HTR-8/SVneo (cell line): ENCODE data around the gene FHIT.

ENCODE experiments used
- DNase-seq: peaks from one replicate; pipeline ENCODE4 v3.0.0; 2011; ENCODE audit warnings: low spot score, mixed read lengths; ENCODE audit not compliant: insufficient read length
- FAIRE-seq: peaks from 2 replicates; lab custom pipeline; 2011; peaks lifted over from hg19 to GRCh38; lab: Jason Lieb, UNC

FHIT gene

GRCh38 chr3:60238550-60238949 lies 1012.7 kb downstream of the FHIT start:
- DNase-seq = no peak
- no peak for FAIRE-seq

- no peak for DNase-seq
- FAIRE-seq = no peak
Measured at GRCh38 chr3:60229502-60229901, 1021.8 kb downstream of the FHIT start.

DNA sequence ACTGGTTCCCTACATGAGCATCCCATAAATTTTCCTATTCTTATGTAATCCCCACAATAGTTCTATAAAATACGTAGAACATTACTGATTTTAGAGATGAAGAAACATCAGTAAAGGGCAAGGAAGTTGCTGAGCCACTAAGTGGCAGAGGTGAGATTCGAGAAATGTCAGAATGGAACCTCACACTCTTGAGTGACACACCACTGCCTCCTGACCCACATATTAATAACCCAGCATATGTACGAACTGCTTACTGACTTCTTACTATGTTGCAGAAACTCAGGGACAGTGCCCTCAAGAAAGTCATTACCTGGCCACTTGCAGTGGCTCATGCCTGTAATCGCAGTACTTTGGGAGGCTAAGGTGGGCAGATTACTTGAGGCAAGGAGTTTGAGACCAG lies 1022.4 kb downstream of the FHIT start:
- DNase-seq (no peak), FAIRE-seq (no peak)

- DNase-seq = no peak
- FAIRE-seq = no peak
Measured at GRCh38 chr3:60226912-60227311, 1024.3 kb downstream of the FHIT start.

DNA sequence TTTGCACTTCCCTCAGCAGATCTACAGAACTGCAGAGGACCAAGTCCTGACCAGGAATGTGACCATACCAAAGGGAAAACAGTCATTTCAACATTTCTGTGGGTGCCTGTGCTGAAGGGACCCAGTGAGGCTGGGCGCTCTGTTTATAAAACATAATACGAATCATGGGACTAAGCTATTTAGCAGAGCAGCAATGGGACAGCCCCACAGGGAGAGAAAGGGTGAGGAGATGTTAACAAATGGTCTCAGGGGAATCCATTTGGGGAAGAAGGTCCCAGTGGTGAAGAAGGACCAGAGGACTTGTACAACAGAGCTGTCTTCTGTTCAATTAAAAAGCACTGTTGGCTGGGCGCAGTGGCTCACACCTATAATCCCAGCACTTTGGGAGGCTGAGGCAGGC lies 1025.4 kb downstream of the FHIT start:
- FAIRE-seq (no peak), DNase-seq (no peak)

- DNase-seq = no peak
- FAIRE-seq = no peak
Measured at GRCh38 chr3:60220768-60221167, 1030.5 kb downstream of the FHIT start.

DNA sequence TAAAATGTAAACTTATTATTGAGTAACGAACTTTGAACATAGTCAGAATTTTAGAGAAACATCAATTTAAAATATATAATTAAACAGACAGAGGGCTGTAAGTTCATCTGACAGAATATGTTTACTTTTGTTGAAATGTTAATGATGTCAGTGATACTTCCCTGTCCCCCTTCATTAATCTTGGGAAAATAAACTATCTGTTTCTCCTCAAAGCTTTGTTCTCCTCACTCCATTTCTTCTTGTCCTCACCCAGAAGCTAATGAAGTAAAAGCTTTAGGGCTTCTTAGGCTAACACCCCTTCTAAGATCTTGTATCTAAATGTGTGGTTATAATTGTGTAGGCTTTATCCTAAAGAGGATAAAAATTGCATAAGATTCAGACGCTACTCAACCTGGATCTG lies 1031.8 kb downstream of the FHIT start:
- no peak for FAIRE-seq

DNA sequence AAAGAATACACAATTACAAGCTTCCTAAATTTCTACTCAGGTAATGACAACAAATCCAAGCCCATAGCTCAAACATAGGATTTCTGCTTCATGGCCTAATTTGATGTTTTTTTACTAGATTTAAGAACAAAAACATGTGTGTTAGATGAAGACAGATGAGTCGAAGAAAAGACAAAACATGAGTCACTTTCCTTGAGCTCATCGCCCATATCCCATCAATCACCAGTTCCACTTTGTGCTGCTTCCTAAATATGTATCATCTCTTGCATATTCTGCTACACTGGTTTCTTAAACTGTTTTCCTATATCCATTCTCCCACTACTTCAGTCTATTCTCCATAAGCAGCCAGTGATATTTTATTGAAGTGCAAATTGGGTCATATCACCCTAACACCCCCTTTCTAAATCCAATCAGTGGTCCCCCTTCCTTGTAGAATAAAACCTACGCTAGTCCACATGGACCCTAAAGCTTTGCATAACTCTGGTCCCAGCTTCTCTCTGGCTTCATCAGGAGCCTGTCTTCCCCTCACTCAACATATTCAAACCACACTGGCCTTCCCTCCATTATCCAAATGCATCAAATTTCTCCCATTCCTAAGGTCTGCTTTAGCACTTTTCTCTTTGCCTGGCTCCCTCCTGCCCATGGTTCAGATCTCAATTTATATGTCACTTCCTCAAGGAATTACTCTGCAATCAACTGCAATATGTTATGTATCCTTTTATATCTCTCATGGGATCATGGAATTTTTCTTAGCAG lies 1033.9 kb downstream of the FHIT start:
- DNase-seq (no peak), FAIRE-seq (no peak)

More for the DNA sequence above, 1031.8 kb downstream of the FHIT start:
- no peak for DNase-seq

GRCh38 chr3:60216462-60217075 lies 1034.7 kb downstream of the FHIT start:
- DNase-seq (no peak), FAIRE-seq (no peak)

DNA sequence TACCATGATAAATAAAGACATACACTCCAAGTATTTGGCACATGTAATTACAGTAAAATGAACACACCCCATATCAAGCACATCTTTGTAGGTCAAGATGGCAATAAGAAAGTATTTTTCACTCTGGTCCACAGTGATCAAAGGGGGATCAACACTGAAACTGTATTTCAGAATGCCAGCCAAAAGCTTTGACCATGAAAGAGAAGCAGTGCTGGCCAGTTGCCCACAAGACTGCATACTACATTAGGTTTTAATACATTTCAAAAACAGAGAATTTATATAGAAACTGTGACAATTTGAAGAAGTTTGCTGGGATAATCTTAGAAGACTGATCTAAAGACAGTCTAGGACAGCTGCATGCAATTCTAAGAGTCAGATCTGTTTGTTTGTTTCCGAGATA lies 1035.3 kb downstream of the FHIT start:
- FAIRE-seq (no peak), DNase-seq (no peak)

GRCh38 chr3:60207905-60208304 lies 1043.3 kb downstream of the FHIT start:
- no peak for DNase-seq
- FAIRE-seq = no peak

DNA sequence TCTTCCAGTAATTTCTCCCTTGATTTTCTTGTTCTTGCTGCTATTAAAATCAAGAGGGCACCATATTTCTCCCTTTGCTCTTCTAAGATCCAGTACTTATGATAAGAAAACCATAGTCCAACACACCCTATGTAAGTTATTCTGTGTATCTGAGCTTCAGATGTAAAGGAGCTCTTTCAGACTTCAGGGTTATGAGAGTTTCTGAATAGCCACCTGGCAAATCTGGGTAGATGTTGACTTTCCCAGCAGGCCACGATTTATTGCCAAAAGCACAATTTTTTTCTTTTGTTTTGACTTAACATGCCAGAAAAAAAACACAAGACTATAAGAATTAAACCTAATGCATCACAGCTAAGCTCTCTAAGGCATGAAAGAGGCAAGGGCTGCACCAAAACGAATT lies 1045.0 kb downstream of the FHIT start:
- no peak for DNase-seq
- no peak for FAIRE-seq

DNA sequence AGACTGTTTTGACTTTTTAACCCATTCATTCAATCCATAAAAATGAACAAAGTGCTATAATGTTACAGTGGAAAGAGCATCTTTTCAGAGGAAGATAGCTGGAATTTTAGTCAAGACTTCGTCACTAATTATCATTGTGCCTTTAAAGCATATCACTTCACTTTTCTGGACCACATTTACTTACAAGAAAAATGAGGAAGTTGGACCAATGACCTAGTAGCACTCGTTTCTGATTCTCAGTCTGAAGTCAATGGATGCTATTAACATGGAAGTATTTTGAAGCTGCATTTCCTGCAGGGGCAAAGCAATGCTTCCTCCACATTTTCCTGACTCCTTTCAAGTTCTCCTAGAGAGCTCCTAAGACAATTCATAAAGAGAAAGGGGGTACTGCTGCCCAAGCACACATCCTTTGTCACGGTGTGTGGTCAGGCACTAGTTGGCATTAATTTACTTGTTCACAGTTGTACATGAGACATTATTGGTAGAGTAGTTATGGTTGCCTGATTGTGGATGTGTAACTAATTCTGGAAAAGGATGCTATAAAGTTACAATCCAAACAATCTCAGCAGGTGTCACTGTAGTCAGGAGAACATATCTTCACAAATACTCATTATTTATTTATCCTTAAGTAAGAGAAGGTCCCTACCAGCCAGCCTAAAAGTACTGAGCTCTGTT lies 1049.1 kb downstream of the FHIT start:
- DNase-seq = no peak
- FAIRE-seq = no peak

- no peak for DNase-seq
- no peak for FAIRE-seq
Measured at GRCh38 chr3:60199306-60199705, 1051.9 kb downstream of the FHIT start.

GRCh38 chr3:60198179-60198720 lies 1053.0 kb downstream of the FHIT start:
- no peak for FAIRE-seq
- no peak for DNase-seq

GRCh38 chr3:60192297-60193114 lies 1058.7 kb downstream of the FHIT start:
- no peak for FAIRE-seq

GRCh38 chr3:60190073-60190472 lies 1061.2 kb downstream of the FHIT start:
- FAIRE-seq (no peak), DNase-seq (no peak)

More at GRCh38 chr3:60192297-60193114, 1058.7 kb downstream of the FHIT start:
- DNase-seq = no peak

DNA sequence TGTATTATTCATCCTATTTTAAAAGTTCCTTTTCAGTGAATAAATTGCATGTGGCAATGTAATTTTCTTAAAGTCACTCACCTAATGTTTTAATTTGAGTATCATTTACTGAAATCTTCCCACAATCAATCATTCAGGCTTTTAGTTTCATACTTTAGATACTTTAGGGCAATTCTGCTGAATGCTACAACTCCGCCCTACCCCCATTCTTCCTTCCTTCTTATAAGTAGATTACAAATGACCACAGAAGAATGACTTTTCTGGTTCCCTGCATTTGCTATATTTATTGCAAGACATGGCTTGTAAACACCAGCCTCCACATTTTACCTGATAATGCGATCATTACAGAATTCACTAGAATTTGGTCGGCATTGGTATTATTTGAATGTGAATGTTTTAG lies 1061.9 kb downstream of the FHIT start:
- FAIRE-seq (no peak), DNase-seq (no peak)

DNA sequence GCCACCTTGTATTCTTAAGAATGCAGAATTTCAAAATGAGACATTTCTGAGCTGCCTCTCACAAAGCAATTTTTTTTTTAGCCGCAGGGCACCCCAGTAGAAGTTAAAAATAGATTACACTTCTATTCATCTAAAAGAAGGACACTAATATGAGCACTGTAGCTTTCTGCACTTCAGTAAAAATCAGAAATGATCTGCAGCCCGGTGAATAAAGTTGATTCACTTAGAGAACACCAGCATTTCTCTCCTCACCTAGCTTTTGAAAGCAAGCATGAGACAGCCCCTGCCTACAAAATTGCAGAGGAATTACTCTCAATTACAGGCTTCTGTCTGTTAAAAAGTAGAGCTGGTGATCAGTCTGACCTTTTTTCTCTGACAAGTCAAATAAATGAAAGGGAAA lies 1062.4 kb downstream of the FHIT start:
- FAIRE-seq (no peak), DNase-seq (no peak)

GRCh38 chr3:60187343-60187742 lies 1063.9 kb downstream of the FHIT start:
- DNase-seq (no peak), FAIRE-seq (no peak)
